Adrenal gland (tissue), 12 donors: ENCODE results near the gene EPC1. TPM values are rescaled to one million over a fixed set of nuclear protein-coding genes. Genes with fewer than 3 reads are reported as not detected.

Experiments used
- DNase-seq, 7 donors: peaks; one replicate each; pipeline ENCODE4 v3.0.0-alpha.2; 2019 to 2020
- H3K27ac ChIP-seq, 5 donors: fragments of 200-600 bp; sonication (generic) in 4 of 5; 1 replicate in 3 of 5; 2 replicates in 2 of 5; pipeline versions ENCODE4 v1.5.1 to v1.8.0; 2016 to 2020; ENCODE audit warnings: mild to moderate bottlenecking in 1 of 5
- H3K27me3 ChIP-seq: fragments of 200-600 bp; 2 replicates; pipeline ENCODE4 v1.8.0; 2021
- H3K36me3 ChIP-seq, 2 donors: fragments of 200-600 bp; replicated peaks in 1 of 2; 1 replicate in 1 of 2; 2 replicates in 1 of 2; pipeline versions ENCODE4 v1.5.1 to v1.8.0; 2018 to 2022
- H3K4me1 ChIP-seq, 2 donors: fragments of 200-600 bp; replicated peaks in 1 of 2; 1 replicate in 1 of 2; 2 replicates in 1 of 2; pipeline versions ENCODE4 v1.5.1 to v1.8.0; 2018 to 2021
- H3K4me3 ChIP-seq, 4 donors: fragments of 200-600 bp; sonication (generic) in 3 of 4; one replicate each; pipeline ENCODE4 v1.5.1; 2016 to 2018
- H3K9me3 ChIP-seq, 3 donors: fragments of 200-600 bp; sonication (generic) in 1 of 3; replicated peaks in 1 of 3; 1 replicate in 2 of 3; 2 replicates in 1 of 3; pipeline versions ENCODE4 v1.5.1 to v1.8.0; 2016 to 2021
- POLR2A ChIP-seq, 2 donors: fragments of 450-650 bp; IDR thresholded peaks; one replicate each; pipeline ENCODE4 v1.6.1; 2017; ENCODE audit warnings: antibody characterized with exemption in 2 of 2, mild to moderate bottlenecking in 2 of 2, moderate library complexity in 1 of 2
- WGBS, 4 donors: extraction: QIAGEN DNeasy Blood & Tissue Kit in 2 of 4; methylation state at CpG; one replicate each; pipeline versions ENCODE4 v1.1.5 to v1.1.7; 2013 to 2017; 5-methylcytosine and 5-hydroxymethylcytosine counted together
- intact Hi-C, 2 donors: fragments of 100-400 bp; cut with DNase I; formaldehyde crosslinking; loops; one replicate each; pipeline versions ENCODE4 v1.14.1 to v1.15.0; 2022 to 2023
- polyA plus RNA-seq, 3 donors: library from polyadenylated mRNA; stranded (reverse); fragments of 200-250 nt in 2 of 3; fragments of 350-450 nt in 1 of 3; fragmentation: Illumina TruSeq in 1 of 3; extraction: RNeasy Lipid Tissue Mini Kit (QIAGEN cat#74804) in 1 of 3; gene quantifications; one replicate each; pipeline ENCODE4 v1.2.3, GENCODE V29; 2013 to 2014
- total RNA-seq, 9 donors: library from RNA; depleted of rRNA in 4 of 9; stranded (reverse); fragments of >200 nt in 4 of 9; fragments of 120-200 nt in 1 of 9; fragmentation: NEBNext Ultra II Directional in 1 of 9; extraction: Animal tissue kit (Norgen Biotek cat#: 25700) in 1 of 9; gene quantifications; one replicate each; pipeline versions ENCODE4 v1.1.0 to v1.2.4, GENCODE V29; 2013 to 2023
- TF ChIP-seq, protein P1 (sequence below), 6 experiments: fragments of 450-650 bp in 4 of 6; fragments of 200-600 bp in 2 of 6; sonication (generic) in 1 of 6; IDR thresholded peaks; 1 replicate in 5 of 6; 2 replicates in 1 of 6; pipeline versions ENCODE4 v1.5.1 to v1.8.0; 2016 to 2021; ENCODE audit warnings: antibody characterized with exemption in 6 of 6, mild to moderate bottlenecking in 2 of 6, moderate library complexity in 1 of 6
- donor health status: healthy with polysubstance abuse.
- donor health status: Bipolar disorder and iron deficiency.
- donor health status: DM: yes; HTN: yes; CAD: no.
- donor health status: DM: no; HTN: no; CAD: no.
- donor health status: DM: no; HTN: no; CAD: no.
- donor health status: DM: yes; HTN: yes; CAD: no.

Gene EPC1
- total and polyA plus RNA-seq, 12 donors: 10.9 to 43.6 (median 24.4) TPM

DNA sequence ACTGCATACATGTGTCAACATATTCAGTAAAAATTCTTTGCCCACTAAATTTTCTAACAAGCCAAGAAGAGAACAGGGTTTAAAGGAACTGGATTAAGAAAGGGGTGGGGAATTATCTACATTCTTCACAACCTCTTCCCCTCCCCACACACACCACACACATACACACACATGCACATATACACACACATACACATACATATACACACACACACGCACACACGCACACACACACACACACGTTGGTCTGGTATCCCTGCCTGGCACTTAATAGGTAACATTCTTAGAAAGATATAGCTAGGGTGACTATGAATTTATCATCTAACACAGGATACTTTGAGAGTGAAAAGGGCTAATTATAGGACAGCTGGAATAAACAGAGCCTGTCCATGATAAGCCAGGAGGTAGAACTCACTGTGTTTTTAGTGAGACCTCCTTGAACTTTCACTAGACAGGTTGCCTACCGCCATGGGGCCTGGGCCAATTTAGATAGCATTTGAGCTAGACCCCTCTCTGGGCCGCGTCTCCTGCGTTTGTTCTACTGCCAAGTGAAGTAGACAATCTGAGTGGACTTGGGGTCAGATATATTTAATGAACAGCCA, 33.1 kb upstream of the EPC1 start:
- H3K4me1 ChIP-seq: peaks cover 0 to 18% of the 10 kb centered on the region in 2 donors
- TF ChIP-seq, protein P1, sequence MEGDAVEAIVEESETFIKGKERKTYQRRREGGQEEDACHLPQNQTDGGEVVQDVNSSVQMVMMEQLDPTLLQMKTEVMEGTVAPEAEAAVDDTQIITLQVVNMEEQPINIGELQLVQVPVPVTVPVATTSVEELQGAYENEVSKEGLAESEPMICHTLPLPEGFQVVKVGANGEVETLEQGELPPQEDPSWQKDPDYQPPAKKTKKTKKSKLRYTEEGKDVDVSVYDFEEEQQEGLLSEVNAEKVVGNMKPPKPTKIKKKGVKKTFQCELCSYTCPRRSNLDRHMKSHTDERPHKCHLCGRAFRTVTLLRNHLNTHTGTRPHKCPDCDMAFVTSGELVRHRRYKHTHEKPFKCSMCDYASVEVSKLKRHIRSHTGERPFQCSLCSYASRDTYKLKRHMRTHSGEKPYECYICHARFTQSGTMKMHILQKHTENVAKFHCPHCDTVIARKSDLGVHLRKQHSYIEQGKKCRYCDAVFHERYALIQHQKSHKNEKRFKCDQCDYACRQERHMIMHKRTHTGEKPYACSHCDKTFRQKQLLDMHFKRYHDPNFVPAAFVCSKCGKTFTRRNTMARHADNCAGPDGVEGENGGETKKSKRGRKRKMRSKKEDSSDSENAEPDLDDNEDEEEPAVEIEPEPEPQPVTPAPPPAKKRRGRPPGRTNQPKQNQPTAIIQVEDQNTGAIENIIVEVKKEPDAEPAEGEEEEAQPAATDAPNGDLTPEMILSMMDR (IDR thresholded peaks at IDR 0.05): no peak
- no peak for TF ChIP-seq POLR2A (IDR thresholded peaks at IDR 0.05)
- DNase-seq: no peak
- H3K27me3 ChIP-seq: no peaks in the 10 kb centered on the region
- intact Hi-C loops: no loop called here
- H3K36me3 ChIP-seq: no peaks in the 10 kb centered on the region
- H3K4me3 ChIP-seq: peak overlapping the region in 1 of 4 donors; percentile 87
- 58 to 67% (median 64%) methylated on average over 7 of the region's 7 CpGs for WGBS, 4 donors
- H3K9me3 ChIP-seq: no peaks in the 10 kb centered on the region
- H3K27ac ChIP-seq: peak overlapping the region in 2 of 5 donors; percentile 81 to 89

DNA sequence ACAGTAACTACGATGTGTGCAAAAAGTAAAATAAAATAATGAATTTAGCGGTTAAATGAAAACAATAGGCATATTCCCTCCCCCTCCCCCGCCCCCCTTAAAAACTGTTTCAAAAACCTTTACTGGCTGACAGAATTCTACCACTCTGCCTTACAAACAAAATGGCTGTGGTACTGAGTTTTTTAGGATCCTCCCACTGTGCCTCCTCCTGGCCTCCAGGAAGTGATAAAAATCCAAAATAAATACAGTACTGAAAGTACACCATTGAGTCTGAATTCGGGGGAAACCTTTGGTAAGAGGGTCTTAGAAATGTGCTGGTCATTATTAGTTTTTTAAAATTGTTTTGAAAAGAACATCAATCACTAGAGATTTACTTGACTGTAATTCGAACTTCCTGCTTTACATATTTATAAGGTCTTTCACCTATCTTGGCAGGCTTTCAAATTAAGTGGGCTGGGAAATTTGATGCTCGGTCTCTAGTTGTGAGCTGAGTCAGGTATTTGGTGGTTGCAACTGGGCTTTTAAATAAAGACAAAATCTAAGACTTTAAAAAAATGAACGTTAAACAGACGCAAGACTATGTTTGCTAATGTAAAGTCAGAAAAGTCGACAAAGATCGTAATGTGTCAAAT, 32.5 kb upstream of the EPC1 start:
- intact Hi-C loops: no loop called here

GRCh38 chr10:32378363-32379317, 31.7 kb upstream of the EPC1 start:
- no peaks in the 10 kb centered on the region for H3K36me3 ChIP-seq
- H3K4me1 ChIP-seq: peaks cover 8 to 29% of the 10 kb centered on the region in 2 donors
- TF ChIP-seq POLR2A (IDR thresholded peaks at IDR 0.05): peak in 1 of 2 donors; percentile 93
- TF ChIP-seq, protein P1 (IDR thresholded peaks at IDR 0.05): peak in 1 of 6 experiments; percentile 7
- WGBS, 4 donors: 0% methylated on average over 17 to 19 of the region's 19 CpGs
- H3K27me3 ChIP-seq: no peaks in the 10 kb centered on the region
- no peaks in the 10 kb centered on the region for H3K9me3 ChIP-seq
- peak overlapping the region; percentile 7 to 87 (median 68) for H3K4me3 ChIP-seq
- peak overlapping the region; percentile 31 to 92 (median 82) for H3K27ac ChIP-seq
- intact Hi-C loops: no loop called here
- peak; percentile 93 to 99 (median 97) for DNase-seq

More for the DNA sequence above, 32.5 kb upstream of the EPC1 start:
- H3K36me3 ChIP-seq: no peaks in the 10 kb centered on the region
- H3K4me1 ChIP-seq: peaks cover 5 to 24% of the 10 kb centered on the region in 2 donors
- WGBS, 4 donors: 15 to 21% (median 19%) methylated on average over 10 of the region's 10 CpGs
- TF ChIP-seq POLR2A (IDR thresholded peaks at IDR 0.05): no peak
- TF ChIP-seq, protein P1 (IDR thresholded peaks at IDR 0.05): no peak
- H3K9me3 ChIP-seq: no peaks in the 10 kb centered on the region
- H3K4me3 ChIP-seq: peak overlapping the region; percentile 7 to 87 (median 68)
- DNase-seq: peak in 1 of 7 donors; percentile 16
- H3K27me3 ChIP-seq: no peaks in the 10 kb centered on the region
- H3K27ac ChIP-seq: peak overlapping the region; percentile 31 to 89 (median 81)
